IPS-20b (cell line): ENCODE measurements around the gene GINS3.

ENCODE experiments used
- H3K27ac ChIP-seq: one replicate; pipeline ENCODE4 v1.5.1; 2013; ENCODE audit warnings: low read length
- H3K27me3 ChIP-seq: 2 replicates; pipeline ENCODE4 v1.6.1; 2013; ENCODE audit warnings: mild to moderate bottlenecking, low read length, inconsistent platforms; ENCODE audit not compliant: insufficient read depth
- H3K36me3 ChIP-seq: 2 replicates; pipeline ENCODE4 v1.6.1; 2013; ENCODE audit warnings: low read depth, mild to moderate bottlenecking, inconsistent platforms, low read length, moderate library complexity; ENCODE audit not compliant: insufficient read depth
- H3K4me1 ChIP-seq: 2 replicates; pipeline ENCODE4 v1.6.1; 2013; ENCODE audit warnings: mild to moderate bottlenecking, control low read depth, inconsistent platforms, low read length, moderate library complexity; ENCODE audit not compliant: insufficient read depth
- H3K4me3 ChIP-seq: 2 replicates; pipeline ENCODE4 v1.5.1; 2013; ENCODE audit warnings: mild to moderate bottlenecking, low read length, inconsistent platforms
- H3K9ac ChIP-seq: 2 replicates; pipeline ENCODE4 v1.6.1; 2013; ENCODE audit warnings: low read depth, mild to moderate bottlenecking, inconsistent platforms, low read length, moderate library complexity
- H3K9me3 ChIP-seq: 2 replicates; pipeline ENCODE4 v1.6.1; 2013; ENCODE audit warnings: mild to moderate bottlenecking, low read depth, low read length, inconsistent platforms; ENCODE audit not compliant: insufficient read depth

GINS3 gene

DNA sequence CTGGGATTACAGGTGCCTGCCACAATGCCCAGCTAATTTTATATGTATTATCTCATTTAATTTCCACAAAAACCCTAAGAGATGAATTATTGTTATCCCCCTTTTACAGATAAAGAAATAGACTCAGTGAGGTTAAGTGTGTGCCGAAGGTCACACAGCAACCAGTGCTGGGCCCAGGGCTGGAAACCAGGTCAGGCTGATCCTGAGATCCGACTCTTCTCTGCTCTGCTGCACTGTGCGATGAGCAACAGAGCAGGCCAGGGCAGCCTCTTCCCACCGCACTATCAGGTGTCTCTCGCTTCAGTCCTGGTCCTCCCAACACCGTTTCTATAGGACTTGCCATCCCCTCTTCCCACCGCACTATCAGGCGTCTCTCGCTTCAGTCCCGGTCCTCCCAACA is 24.8 kb downstream of the GINS3 start:
- Histone ChIP-seq H3K27ac (no peak overlapping the region), H3K4me1 (peaks cover 7% of the 10 kb centered on the region; the same call in 1 of the 2 replicates)

DNA sequence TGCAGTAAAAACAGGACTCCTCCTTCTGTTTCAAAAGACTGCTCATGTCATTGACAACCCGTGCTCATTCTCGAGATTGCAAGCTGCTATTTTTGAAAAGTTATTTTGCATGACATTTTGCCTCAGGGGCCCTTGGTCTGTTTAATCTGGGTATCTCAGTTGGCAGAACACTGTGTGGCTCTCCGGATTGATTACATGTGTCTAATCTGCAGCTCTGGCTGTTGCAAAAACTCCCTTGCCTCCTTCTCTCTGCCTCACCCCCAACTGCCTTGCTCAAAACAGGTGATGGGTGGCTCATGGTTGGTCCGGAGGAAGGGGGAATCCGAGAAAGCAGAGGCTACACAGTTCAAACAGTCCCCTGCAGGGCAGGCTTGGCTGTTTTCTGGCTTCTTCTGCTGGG is 25.3 kb downstream of the GINS3 start:
- Histone ChIP-seq H3K4me3 (no peak overlapping the region), H3K36me3 (no peaks in the 10 kb centered on the region), H3K4me1 (peaks cover 7% of the 10 kb centered on the region; the same call in 1 of the 2 replicates), H3K9me3 (no peaks in the 10 kb centered on the region), H3K9ac (no peak overlapping the region), H3K27me3 (no peaks in the 10 kb centered on the region), H3K27ac (no peak overlapping the region)

More for the DNA sequence above, 24.8 kb downstream of the GINS3 start:
- H3K36me3 ChIP-seq: no peaks in the 10 kb centered on the region
- no peaks in the 10 kb centered on the region for H3K27me3 ChIP-seq
- no peak overlapping the region for H3K4me3 ChIP-seq
- H3K9me3 ChIP-seq: no peaks in the 10 kb centered on the region
- H3K9ac ChIP-seq: no peak overlapping the region

- no peaks in the 10 kb centered on the region for H3K27me3 ChIP-seq
- no peaks in the 10 kb centered on the region for H3K9me3 ChIP-seq
- no peak overlapping the region for H3K9ac ChIP-seq
- peaks cover 7% of the 10 kb centered on the region; the same call in 1 of the 2 replicates for H3K4me1 ChIP-seq
- H3K27ac ChIP-seq: no peak overlapping the region
- H3K36me3 ChIP-seq: no peaks in the 10 kb centered on the region
- no peak overlapping the region for H3K4me3 ChIP-seq
These were observed 25.8 kb downstream of the GINS3 start for GRCh38 chr16:58418026-58418425.

DNA sequence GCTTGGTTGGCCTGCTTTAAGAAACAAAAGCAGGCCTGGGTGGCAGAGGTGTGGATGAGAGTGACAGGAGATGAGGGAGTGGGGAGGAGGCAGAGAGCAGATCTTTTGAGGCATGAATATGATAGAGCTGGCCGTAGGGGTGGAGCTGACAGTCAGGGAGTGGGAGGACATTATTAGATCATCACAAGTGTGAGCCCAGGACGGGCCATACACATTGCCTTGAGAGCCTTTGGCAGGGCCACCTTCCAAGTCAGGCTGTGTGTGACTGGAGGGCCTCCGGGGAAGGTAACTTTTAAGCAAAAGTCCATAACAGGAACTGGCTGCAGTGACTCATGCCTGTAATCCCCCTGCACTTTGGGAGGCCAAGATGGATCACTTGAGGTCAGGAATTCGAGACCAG is 26.3 kb downstream of the GINS3 start:
- Histone ChIP-seq H3K27ac (no peak overlapping the region), H3K9me3 (no peaks in the 10 kb centered on the region), H3K36me3 (no peaks in the 10 kb centered on the region), H3K4me3 (no peak overlapping the region), H3K4me1 (peaks cover 7% of the 10 kb centered on the region; the same call in 1 of the 2 replicates), H3K27me3 (no peaks in the 10 kb centered on the region), H3K9ac (no peak overlapping the region)

GRCh38 chr16:58419241-58419990 is 27.1 kb downstream of the GINS3 start:
- H3K36me3 ChIP-seq: no peaks in the 10 kb centered on the region
- H3K9me3 ChIP-seq: no peaks in the 10 kb centered on the region
- H3K4me3 ChIP-seq: no peak overlapping the region; the same call in 1 of the 2 replicates
- peak overlapping the region; percentile 45; the same call in 1 of the 2 replicates for H3K9ac ChIP-seq
- peaks cover 7% of the 10 kb centered on the region; the same call in 1 of the 2 replicates for H3K4me1 ChIP-seq
- H3K27me3 ChIP-seq: no peaks in the 10 kb centered on the region
- no peak overlapping the region for H3K27ac ChIP-seq

DNA sequence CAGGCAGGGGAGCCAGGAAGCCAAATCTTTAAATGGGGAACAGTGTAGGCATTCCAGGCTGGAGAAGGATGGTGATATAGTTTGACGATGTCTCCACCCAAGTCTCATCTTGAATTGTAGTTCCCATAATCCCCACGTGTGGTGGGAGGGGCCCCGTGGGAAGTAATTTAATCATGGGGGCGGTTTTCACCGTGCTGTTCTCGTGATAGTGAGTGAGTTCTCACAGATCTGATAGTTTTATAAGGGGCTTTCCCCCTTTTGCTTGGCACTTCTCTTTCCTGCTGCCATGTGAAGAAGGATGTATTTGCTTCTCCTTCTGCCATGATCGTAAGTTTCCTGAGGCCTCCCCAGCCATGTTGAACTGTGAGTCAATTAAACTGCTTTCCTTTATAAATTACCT is 28.8 kb downstream of the GINS3 start:
- Histone ChIP-seq H3K4me1 (peaks cover 7% of the 10 kb centered on the region; the same call in 1 of the 2 replicates), H3K36me3 (no peaks in the 10 kb centered on the region), H3K9ac (no peak overlapping the region), H3K27ac (no peak overlapping the region), H3K4me3 (no peak overlapping the region), H3K27me3 (no peaks in the 10 kb centered on the region), H3K9me3 (no peaks in the 10 kb centered on the region)

DNA sequence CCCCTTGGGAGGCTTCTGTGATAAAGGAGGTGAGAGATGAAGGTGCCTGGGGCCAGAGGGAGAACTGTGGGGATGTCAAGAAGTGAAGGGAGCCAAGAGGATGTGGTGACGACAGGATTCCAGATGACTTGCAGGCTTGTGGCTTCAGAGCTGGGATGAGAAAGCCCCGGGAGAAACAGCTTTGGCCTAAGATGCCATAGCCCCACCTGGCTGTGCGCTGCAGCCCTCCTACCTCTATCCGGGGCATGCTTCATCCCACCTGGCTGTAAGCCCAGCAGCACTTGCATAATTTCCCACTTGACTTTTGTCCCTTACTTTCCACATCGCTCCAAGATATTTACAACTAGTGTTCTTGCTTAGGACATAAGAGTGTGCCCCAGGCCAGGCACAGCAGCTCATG is 29.3 kb downstream of the GINS3 start:
- Histone ChIP-seq H3K4me3 (no peak overlapping the region), H3K36me3 (no peaks in the 10 kb centered on the region), H3K27ac (no peak overlapping the region), H3K4me1 (peaks cover 7% of the 10 kb centered on the region; the same call in 1 of the 2 replicates), H3K27me3 (no peaks in the 10 kb centered on the region), H3K9ac (no peak overlapping the region), H3K9me3 (no peaks in the 10 kb centered on the region)

GRCh38 chr16:58422809-58423208 is 30.5 kb downstream of the GINS3 start:
- H3K9me3 ChIP-seq: no peaks in the 10 kb centered on the region
- H3K27ac ChIP-seq: no peak overlapping the region
- no peaks in the 10 kb centered on the region for H3K36me3 ChIP-seq
- H3K27me3 ChIP-seq: no peaks in the 10 kb centered on the region
- H3K4me3 ChIP-seq: no peak overlapping the region
- H3K9ac ChIP-seq: no peak overlapping the region
- H3K4me1 ChIP-seq: peaks cover 7% of the 10 kb centered on the region; the same call in 1 of the 2 replicates

- no peaks in the 10 kb centered on the region for H3K36me3 ChIP-seq
- H3K9me3 ChIP-seq: no peaks in the 10 kb centered on the region
- no peaks in the 10 kb centered on the region for H3K27me3 ChIP-seq
- H3K27ac ChIP-seq: no peak overlapping the region
- H3K4me1 ChIP-seq: no peaks in the 10 kb centered on the region
- H3K4me3 ChIP-seq: no peak overlapping the region
- H3K9ac ChIP-seq: no peak overlapping the region
These were observed 33.0 kb downstream of the GINS3 start for GRCh38 chr16:58425245-58425644.

GRCh38 chr16:58425756-58426494 is 33.7 kb downstream of the GINS3 start:
- no peaks in the 10 kb centered on the region for H3K9me3 ChIP-seq
- no peaks in the 10 kb centered on the region for H3K36me3 ChIP-seq
- no peaks in the 10 kb centered on the region for H3K27me3 ChIP-seq
- no peak overlapping the region for H3K4me3 ChIP-seq
- H3K4me1 ChIP-seq: no peaks in the 10 kb centered on the region
- no peak overlapping the region for H3K27ac ChIP-seq
- H3K9ac ChIP-seq: no peak overlapping the region

DNA sequence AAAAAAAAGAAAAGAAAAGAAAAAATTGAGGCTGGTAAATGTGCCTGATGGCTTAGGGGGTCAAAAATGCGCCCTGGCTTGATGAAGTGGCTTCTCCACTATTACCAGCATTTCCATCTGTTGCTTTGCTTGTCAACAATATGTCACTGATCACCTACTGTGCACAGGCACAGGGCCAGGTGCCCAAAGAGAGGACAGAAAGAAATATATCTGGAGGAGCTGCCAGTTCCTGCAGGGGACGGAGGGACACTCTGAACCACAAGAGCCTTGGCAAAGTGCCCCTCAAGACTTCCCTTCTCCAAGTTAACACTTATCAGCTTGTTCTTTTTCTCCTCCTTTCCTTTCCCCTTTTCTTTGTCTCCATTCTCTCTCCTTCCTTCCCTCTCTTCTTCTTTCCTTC is 34.7 kb downstream of the GINS3 start:
- no peaks in the 10 kb centered on the region for H3K9me3 ChIP-seq
- no peak overlapping the region for H3K4me3 ChIP-seq
- no peaks in the 10 kb centered on the region for H3K4me1 ChIP-seq
- H3K27me3 ChIP-seq: no peaks in the 10 kb centered on the region
- no peaks in the 10 kb centered on the region for H3K36me3 ChIP-seq
- H3K27ac ChIP-seq: no peak overlapping the region
- H3K9ac ChIP-seq: no peak overlapping the region
